Measurements from ENCODE around the gene SUSD6.
A peak's percentile ranks its signal among the peaks of the same experiment; 100 is the strongest.

SUSD6 gene

GRCh38 chr14:69674546-69675244, 63.3 kb downstream of the SUSD6 start:
- no peak for DNase-seq

DNA sequence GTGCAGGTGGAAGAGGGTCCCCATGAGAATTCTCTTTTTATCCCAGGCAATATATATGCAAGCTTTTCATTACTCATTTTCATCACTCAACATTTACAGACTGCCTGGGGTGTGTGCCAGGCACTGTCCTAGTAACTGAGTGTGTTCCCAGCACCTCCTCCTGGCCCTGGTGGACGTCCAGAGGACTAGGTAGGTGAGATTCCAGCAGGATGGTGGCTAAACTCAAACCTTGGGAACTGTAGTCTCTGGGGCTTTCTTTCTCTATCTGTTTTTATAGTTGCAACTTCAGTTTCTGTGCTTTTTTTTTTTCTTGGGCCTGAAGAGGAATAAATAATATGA, 63.8 kb downstream of the SUSD6 start:
- no peak for DNase-seq

- no peak for DNase-seq
These were observed 64.6 kb downstream of the SUSD6 start for GRCh38 chr14:69675877-69676416.

GRCh38 chr14:69676723-69677122, 65.3 kb downstream of the SUSD6 start:
- DNase-seq, result no peak

- DNase-seq, result no peak
These were observed 68.9 kb downstream of the SUSD6 start for GRCh38 chr14:69680297-69680696.

DNA sequence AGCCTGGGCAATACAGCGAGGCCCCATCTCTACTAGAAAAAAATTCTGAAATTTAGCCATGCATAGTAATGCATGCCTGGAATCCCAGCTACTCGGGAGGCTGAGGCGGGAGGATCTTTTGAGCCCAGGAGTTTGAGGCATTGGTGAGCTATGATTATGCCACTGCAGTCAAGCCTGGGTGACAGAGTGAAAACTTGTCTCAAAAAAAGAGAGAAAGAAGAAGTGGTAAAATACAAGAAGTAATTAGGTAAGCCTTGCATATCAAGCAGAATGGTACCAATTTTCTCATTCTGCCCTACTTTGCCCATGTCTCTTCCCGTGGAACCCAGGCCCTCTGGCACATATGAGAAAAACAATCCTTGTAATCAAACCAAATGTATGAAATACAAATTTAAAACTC, 70.7 kb downstream of the SUSD6 start:
- DNase-seq, result no peak

- DNase-seq, result peak in 1 of 2 donors; percentile 49
These were observed 71.3 kb downstream of the SUSD6 start for GRCh38 chr14:69682621-69683263.

GRCh38 chr14:69683971-69684370, 72.6 kb downstream of the SUSD6 start:
- DNase-seq, result no peak

- no peak for DNase-seq
These were observed 73.2 kb downstream of the SUSD6 start for GRCh38 chr14:69684461-69685217.

GRCh38 chr14:69685218-69685616, 73.8 kb downstream of the SUSD6 start:
- peak in 1 of 2 donors; percentile 43 for DNase-seq

GRCh38 chr14:69685716-69686115, 74.3 kb downstream of the SUSD6 start:
- DNase-seq, result no peak

- DNase-seq, result no peak
These were observed 76.4 kb downstream of the SUSD6 start for GRCh38 chr14:69687606-69688298.

GRCh38 chr14:69688299-69688649, 76.9 kb downstream of the SUSD6 start:
- no peak for DNase-seq

DNA sequence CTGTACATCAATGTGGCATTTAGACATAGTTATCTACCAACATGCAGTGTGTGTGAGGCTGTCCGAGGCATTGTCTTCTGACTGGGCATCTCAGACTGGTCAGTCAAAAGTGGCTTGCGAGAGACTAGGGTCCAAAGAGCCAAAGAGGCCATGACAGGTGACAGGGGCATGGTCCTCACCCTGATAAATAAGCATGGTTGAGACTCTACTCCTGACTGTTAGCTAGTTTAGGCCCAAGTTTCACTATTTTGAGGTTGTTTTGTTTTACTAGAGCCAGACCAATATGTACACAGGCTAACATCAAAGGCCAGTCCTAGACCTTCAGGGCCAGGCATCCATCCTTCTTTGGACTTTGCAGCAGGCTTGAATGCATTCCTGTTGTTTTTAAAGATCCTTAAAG, 78.6 kb downstream of the SUSD6 start:
- no peak for DNase-seq

DNA sequence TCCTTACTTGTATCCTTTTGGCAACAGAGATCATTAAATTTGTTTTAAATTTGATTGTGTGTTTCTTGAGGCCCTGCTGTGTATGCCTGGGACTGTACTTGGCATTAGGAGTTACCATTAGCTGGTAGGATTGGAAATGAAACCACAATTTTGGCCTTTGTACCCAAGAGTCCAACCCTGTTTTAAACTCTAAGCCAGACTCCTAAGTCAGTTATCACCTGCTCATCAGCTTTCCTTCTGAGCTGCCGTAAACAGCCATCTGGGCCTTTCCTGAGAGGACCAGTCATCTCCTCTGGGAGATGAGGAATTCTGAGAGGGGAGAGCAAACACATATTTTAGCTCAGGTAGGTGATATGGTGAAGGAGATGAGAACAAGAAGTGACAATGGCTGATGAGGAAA, 81.2 kb downstream of the SUSD6 start:
- no peak for DNase-seq

DNA sequence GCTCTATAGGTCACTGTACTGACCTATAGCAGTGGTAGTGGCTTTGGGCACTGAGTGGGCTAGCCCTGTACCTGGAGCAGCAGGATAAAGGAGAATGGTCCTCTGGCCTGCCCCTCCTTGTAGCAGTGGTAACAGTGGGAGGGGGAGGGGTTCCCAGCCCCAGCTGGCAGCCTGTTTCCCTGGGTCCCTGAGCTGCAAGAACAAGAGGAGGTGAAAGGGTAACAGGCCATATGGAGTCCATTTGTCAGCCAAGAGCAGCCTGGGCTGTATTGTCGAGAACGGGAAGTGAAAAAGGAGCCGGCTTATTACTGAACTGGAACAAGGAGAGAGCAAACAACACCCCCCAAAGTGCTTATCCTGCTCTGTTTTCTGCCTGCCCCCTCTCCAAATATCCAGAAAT, 81.7 kb downstream of the SUSD6 start:
- DNase-seq, result no peak

- DNase-seq, result no peak
These were observed 82.7 kb downstream of the SUSD6 start for GRCh38 chr14:69693801-69694729.

DNA sequence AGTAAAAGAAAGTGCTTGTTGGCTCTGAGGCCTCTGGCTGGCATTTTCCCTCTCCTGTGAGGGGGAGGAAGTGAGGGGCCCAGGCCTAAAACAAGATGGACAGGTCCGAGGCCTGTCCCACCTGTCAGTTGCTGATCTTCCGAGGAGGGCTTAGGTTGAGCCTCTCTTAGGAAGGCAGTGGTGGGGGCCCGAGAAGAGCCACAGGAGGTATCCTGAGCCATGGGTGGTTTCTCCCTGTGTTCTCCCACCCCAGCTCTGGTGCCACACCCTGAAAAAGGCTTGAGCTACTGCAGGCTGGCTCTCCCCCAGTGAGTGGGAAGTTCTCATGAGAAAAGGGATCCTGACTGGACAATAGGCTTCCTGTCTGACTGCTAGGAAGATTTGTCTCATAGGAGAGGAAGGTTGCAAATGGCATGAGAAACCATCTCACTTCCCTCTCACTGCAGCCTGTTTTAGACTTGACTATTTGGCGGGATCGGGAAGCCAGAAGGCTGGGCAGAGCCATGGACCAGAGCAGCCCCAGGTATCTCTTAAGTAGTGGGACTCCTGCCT, 83.4 kb downstream of the SUSD6 start:
- no peak for DNase-seq

DNA sequence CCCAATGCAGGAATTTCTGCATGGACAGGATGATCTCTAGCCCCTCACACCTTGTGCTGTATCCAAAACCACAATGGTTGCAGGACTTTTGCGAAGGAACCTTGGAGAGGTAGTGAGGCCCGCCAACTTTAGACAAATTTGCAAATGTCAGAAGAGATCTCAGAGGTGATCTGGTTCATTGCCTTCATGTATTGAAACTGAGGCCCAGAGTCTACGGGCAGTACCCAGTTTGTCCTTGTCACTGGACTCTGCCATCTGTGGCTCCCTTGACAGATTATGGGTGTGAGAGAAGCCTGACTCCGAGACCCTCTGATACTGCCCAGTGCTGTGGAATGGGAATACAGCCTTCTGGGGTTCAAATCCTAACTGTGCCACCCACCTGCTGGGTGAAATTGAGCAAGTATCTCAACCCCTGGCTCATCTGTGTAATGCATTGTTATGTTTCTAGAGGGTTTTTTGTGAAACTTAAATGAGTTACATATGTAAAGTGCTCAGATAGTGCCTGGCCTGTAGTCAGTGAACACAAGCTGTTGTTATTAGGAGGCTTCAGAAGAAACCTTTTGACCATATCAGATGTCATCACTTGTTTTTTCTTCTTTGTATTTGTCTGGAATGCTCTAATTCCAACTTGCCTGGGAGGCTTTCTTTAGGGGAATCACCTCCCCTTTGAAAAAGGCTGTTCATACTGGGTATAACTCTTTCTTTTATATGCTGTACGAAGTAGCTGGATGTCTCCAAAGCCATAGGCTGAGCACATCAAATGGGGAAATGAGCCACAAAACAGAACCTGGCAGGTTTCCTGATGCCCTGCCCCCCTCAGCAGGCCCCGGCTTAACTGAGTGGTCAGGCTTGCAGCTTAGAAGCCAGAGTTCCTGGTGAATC, 84.2 kb downstream of the SUSD6 start:
- DNase-seq, result no peak

DNA sequence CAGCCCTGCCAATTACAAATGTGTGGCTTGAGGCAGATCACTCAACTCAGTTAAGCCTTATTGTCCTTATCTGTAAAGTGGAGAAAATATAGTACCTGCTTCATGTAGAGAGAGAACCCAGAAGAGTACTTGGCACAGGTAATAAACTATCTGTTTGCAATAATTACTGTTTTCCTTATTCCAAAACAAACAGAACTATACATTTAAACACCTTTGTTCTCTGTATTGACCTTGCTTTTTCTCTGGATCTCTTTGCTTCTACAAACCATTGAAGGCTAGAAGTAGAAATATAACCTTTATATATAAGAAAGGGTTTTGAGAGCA, 84.8 kb downstream of the SUSD6 start:
- no peak for DNase-seq
